Measurements from ENCODE around the gene TMEM59.
"Not testable (repeated sequence)": the region's sequence is repeated elsewhere in the genome, so short reads cannot be mapped to it uniquely, and the experiment has no call there.

TMEM59 gene, protein sequence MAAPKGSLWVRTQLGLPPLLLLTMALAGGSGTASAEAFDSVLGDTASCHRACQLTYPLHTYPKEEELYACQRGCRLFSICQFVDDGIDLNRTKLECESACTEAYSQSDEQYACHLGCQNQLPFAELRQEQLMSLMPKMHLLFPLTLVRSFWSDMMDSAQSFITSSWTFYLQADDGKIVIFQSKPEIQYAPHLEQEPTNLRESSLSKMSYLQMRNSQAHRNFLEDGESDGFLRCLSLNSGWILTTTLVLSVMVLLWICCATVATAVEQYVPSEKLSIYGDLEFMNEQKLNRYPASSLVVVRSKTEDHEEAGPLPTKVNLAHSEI

DNA sequence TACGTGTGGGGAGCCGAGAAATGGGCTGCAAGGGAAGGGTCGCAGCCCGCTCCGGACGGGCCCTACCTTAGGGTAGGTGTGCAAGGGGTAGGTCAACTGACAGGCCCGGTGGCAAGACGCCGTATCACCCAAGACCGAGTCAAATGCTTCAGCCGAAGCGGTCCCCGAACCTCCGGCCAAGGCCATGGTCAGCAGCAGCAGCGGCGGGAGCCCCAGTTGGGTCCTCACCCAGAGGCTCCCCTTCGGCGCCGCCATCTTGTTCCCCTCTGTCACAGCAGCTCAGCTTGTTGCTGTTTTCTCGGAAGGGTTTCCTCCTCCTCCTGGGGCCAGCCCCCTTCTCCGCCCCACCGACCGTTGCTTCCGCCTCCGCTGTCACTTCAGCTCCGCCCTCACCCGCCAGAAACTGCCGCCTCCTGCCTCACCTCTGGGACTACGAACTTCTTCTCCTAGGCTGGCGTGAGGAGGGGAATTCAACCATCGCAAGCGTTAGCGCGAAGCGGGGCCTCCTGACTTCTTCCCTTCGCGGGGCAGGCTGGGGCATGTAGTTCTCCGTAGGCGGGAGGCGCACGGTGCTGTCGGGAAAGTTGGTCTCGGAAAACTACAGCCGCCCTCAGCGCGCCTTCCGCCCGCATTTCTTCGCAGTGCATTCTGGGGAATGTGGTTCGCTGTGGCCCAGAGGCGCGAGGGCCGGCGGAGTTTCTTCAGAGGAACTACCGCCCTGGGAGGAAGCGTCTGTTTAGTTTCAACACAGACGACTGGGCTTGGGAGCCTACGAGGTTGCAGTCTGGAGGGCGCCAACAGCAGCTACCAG lies at the start of gene TMEM59, which contains the start of gene TCEANC2:
Gene TMEM59, minus strand, starts transcription at position 271 of the 811 bp plus-strand sequence. Its CDS starts 16 bp downstream, at position 255.
Gene TCEANC2, plus strand, starts transcription at position 675 of the 811 bp plus-strand sequence. CDS start 815 bp downstream, outside the sequence.
- DNase-seq (ENCODE audit: low read depth in 2 of 2): peak; percentile 89 to 91

DNA sequence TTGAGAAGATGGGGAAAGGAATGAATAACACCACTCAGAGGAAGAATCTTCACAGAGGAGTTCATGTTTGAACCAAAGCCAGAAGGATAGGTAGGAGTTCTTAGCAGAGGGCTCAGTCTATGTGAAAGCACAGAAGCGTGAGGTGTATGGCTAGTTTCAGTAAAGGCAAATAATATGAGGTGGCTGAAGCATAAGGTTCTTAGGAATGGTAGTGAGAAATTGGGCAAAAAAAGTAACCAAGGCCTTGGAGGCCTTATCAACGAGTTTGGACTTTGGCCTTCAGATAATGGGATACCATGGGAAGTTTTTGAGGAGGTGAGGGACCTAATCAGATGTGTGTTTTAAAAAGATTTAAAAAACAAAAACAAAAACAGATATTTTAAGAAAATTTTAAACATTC lies 47.5 kb upstream of the TMEM59 start:
- DNase-seq (ENCODE audit: low read depth in 2 of 2): no peak

DNA sequence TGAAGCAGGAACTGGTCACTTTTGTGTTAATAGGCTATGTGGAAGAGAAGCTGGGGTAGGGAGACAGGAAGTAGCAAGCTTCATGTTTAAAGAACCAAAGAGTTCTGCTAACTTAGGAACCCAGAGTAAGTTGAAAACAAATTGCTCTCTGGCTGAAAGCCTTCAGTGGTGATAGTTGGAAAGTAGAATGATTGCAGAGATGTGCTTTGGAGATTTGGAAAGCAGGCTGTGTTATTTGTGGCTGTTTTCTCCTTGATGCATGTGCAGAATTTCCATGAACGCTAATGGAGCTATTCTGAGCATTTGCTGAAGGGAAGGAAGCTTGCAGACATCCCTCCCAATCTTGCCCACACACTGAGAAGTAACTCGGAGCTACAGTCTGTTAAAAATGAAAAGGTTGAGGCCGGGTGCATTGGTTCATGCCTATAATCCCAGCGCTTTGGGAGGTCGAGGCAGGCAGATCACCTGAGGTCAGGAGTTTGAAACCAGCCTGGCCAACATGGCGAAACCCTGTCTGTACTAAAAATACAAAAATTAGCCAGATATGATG lies 46.1 kb upstream of the TMEM59 start:
- DNase-seq (ENCODE audit: low read depth in 2 of 2): no peak

DNA sequence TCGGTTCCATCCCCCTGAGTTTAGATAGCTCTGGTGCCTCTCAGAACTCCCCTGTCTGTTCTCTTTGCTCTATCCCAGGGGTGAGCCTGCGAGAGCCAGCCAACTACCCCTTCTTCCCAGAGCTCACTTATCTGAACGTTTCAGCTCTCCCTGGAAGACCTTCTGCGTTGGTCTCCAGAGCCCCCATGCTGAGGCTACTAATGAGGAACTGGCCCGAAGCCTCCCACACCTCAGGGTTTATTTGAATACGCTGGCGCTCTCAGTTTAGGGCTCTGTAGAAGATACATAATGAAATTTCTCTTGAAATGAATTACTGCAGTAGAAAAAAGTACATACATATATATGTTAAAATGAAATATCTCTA lies 43.9 kb upstream of the TMEM59 start:
- no peak for DNase-seq (ENCODE audit: low read depth in 2 of 2)

DNA sequence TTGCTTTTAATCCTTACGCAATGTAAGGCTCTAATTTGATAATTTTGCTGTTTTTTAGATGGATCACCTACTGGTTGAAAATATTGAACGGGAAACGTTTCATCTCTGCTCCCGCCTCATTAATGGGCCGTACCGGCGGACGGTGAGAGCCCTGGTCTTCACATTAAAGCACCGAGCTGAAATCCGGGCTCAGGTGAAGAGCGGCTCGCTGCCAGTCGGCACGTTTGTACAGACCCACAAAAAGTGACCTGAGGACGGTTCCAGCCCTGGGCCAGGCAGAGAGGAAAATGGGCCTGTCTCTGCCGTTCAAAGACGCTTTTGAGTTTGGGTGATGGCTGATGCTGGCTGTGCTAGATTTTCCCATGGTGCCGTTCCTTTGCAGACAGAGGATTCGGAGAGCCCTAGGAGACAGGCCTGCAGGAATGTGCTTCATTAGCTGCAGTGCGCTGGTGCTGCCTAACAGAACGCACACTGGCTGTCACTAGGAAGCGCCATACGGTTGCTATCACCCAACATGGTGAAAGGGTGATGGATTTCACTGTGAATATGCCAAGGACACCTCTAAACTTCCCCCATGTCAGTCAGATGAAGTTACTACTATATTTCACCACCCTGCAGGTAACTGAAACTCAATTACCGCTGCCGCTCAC lies 43.3 kb upstream of the TMEM59 start:
- no peak for DNase-seq (ENCODE audit: low read depth in 2 of 2)

DNA sequence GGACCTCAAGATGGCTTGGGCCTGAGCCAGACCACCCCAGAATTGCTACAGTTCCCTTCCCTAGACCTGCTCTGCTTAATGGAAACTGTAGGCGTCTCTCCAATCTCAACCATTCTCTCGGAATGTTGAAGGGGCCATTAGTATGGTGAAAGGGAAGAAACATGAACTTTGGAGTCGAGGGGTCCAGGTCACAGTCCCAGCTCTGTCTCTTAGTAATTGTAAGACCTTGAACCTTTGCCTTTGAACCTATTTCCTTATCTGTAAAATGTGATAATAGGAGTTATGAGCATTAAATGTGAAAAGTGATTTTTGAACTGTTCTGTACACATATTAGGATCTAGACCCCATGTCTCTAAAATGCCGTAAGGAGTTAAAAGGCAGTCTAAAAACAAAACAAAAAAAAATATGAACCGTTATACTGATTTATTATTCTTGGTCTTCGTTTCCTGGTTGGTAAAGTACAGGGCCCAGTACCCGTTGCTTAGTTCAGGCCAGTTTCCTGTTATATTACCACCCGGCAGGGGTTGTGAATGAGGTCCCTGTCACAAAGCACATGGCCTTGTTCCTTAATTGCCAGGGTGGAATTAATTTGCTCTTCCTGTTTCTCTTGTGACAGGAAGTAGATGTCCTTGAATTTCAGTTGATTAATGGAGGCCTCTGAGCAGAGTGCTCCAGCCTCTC lies 42.7 kb upstream of the TMEM59 start:
- no peak for DNase-seq (ENCODE audit: low read depth in 2 of 2)

DNA sequence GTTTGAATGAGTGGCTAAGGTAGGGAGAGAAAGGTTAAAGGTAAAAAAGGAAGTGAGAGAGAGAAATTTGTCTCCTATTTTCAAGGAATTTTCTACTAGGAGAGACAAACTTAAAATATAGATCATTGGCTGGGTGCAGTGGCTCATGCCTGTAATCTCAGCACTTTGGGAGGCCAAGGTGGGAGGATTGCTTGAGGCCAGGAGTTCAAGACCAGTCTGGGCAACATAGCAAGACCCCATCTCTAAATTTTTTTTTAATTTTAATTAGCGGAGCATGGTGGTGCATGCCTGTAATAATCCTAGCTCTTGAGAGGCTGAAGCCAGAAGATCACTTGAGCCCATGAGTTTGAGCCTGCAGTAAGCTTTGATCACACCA lies 41.7 kb upstream of the TMEM59 start:
- not testable (repeated sequence) for DNase-seq (ENCODE audit: low read depth in 2 of 2)

DNA sequence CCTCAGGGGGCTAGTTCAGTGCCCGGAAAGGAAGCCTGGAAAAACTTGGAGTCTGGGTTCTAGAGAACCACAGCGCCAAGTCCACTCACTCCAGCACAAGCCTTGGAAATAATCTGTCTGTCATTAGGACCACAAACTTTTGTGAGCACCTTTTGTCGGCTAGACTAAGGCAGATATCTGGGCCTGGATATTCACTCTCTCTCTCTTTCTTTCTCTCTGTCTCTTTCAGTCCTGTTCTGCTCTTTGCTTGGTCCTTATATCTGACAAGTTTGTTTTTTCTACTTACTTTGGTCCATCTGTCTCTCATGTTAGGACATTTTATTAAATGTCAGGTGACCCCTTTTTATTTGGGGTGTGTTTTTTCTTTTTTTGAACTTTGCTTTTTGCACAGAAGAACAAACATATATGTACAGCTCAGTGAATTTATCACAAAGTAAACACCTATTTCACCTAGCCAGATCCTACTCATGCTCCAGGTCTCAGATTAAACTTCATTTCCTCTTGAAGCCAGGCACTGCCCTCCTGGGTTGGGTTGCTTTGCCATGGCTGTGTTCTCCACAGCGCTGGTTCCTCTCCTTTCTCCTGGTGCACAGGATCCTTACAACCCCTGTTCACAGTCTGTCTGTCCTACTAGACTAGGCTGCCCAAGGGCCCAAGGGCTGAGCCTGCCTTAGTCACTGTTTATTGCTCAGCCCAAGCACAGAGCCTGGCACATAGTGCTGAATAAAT lies 41.2 kb upstream of the TMEM59 start:
- DNase-seq (ENCODE audit: low read depth in 2 of 2): no peak

DNA sequence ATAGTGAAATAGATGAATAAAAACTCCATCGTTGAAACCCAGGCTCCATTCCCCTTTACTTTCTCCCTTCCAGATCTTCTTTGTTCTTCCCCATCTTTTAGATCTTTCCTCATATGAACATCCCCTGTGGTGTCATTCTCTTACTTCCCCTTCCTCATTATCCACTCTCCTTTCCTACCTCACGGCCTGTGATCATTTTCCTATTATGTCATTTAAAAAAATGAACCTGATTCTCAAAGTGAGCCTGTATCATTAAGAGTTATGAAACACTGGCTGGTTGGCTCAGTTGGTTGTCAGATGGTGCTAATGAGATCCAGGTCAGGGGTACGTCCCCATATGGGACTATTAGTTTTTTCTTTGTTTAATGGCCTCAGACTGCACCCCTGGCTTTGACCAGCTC lies 38.7 kb upstream of the TMEM59 start:
- no peak for DNase-seq (ENCODE audit: low read depth in 2 of 2)

DNA sequence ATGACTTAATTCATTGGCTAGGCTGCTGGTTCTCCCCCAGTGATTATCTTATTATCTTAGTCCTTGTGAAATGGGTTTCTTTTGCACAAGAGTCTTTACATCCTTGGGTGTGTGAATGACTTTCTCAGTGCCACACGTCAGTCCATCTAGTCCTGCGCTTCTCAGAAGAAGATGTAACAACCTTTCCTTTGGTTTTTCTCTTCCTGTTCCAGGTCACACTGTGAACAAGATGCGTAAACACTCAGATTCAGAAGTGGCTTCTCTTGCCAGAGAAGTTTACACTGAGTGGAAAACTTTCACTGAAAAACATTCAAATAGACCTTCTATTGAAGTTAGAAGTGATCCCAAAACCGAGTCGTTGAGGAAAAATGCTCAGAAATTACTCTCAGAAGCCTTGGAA lies 35.4 kb upstream of the TMEM59 start:
- DNase-seq (ENCODE audit: low read depth in 2 of 2): no peak

DNA sequence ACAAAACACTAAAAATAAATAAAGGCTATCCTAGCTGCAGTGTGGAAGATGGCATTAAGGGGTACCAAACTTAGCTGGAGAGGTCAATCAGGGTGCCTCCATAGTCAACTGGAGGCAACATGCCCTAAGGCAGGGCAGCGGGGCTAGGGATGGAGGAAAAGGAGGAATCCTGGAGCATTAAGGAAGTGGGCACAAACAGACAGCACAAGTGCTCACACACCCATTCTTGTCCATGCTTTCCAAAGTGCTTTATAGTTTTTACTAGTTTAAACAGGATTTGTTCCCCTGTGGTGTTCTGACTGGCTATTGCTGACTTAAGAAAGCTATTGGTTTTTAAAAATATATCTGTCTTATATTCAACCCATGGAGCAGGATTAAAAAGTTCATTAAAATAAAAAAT lies 33.8 kb upstream of the TMEM59 start:
- DNase-seq (ENCODE audit: low read depth in 2 of 2): no peak

DNA sequence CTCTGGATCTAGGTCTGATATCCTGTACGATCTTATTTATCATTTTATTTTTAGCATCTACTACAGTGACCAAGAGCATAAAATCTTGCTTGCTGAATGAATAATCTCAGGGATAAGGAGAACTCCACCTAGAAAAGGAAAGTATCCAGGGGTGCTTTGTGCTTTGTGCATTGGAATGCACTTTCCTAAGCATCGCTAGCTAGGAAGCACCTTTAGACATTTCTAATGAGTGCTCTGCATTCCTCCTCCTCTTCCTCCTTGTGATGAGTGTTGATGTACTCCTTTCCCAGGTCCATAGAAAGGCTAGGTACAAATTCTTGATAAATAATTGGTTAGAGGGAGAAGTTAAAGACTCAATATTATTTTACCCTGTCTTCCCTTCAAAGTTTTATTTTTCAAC lies 31.8 kb upstream of the TMEM59 start:
- no peak for DNase-seq (ENCODE audit: low read depth in 2 of 2)

DNA sequence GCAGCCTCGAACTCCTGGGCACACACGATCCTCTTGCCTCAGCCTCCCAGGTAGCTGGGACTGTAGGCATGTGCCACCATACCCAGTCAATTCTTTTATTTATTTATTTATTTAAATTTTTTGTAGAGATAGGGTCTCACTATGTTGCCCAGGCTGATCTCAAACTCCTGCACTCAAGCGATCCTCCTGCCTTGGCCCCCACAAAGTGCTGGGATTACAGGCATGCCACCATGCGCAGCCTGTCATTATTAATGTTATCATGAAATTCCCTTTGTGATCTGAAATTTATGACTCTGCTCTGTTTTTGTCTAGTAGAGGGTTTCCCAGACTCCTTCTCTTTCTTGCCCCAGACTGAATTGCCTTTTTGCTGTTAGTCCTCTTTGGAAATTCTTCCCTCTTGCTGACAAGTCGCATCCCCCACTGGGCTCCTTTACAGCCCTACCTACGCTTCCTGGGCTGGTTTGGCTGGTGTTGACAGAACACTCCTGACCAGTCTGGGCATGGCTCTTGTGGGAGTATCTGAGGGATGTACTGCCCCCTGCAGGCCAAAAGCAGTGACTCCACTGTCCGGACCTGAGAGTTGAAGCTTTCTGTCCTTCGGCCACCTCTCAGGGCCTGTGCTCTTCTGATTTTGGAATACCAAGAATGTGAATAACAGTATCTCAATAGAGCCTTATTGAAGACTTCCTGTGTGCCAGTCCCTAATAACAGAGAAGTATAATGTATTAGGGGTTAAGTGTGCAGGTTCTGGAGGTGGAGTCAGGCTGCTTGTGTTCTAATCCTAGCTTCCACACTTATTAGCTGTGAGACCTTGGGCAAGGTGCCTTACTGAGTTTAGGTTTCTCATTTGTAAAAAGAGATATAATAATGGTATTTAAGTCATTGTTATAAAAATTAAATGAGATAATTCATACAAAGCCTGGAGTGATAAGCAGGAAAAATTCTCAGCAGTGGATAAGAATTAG lies 28.6 kb upstream of the TMEM59 start:
- DNase-seq (ENCODE audit: low read depth in 2 of 2): peak; percentile 23 to 42

DNA sequence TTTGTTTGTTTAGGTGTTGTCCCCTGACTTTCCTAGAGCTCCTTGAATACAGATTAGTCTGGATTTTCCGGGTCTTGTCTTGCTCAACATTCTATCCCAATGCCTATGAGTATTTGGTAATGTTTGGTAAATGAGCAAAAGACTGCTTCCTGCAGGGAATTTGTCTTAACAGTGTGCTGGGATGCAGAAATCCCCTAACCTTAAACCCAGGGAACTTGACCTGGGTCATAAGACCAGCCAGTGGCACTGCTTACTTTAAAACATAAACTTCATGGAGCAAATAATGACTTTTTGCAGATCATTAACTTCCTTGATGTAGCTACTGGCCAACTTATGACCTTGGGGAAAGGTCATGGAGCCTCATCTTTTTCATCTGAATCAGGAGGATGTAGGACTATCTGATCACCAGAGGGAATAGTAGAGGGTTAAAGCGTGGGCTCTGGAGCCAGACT lies 27.6 kb upstream of the TMEM59 start:
- DNase-seq (ENCODE audit: low read depth in 2 of 2): no peak

DNA sequence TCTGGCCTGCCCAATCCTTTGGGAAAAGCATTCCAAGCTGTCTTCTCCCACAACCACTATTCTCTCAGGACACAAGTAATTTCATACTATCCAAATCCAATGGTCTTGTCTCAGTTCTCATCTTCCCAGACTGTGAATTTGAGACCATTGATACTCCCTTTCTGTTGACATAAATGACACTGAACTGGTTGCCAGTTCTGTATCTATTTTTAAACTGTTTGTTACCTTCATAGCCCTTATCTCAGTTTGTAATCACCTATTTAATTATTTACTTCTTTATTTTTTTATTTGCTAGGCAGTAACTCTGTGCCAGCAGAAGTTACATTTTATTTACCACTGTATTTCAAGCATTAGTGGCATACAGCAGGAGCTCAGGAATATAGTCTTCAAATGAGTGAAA lies 24.4 kb upstream of the TMEM59 start:
- DNase-seq (ENCODE audit: low read depth in 2 of 2): no peak

DNA sequence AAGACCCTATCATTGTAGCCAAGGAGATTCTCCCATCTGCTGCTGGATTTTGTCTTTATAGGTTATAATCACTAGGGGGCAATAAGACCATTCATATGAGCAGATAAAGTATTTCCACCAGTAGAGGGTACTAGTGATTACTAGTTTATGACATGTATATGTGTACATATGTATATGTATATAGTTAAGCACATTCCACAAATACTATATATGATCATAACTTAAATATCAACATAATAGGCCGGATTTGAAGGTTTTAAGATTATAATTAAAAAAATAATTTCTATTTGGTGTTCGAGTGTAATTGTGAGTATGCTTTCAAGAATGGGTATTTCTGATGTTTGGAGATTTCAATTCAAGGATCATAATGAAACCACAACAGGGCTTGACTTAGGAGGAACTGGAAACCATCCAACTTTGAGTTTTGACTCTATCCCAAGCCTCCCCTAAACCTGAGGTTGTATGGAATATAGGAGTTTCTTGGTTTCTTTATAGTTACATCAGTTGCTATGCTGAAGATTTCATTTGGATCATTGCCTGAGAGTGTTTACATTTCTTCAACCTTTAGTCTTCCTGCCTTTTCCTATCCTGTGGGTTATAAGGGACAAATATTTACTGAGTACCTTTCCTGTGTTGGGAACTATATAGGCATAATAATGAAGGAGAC lies 17.3 kb upstream of the TMEM59 start:
- DNase-seq (ENCODE audit: low read depth in 2 of 2): no peak

DNA sequence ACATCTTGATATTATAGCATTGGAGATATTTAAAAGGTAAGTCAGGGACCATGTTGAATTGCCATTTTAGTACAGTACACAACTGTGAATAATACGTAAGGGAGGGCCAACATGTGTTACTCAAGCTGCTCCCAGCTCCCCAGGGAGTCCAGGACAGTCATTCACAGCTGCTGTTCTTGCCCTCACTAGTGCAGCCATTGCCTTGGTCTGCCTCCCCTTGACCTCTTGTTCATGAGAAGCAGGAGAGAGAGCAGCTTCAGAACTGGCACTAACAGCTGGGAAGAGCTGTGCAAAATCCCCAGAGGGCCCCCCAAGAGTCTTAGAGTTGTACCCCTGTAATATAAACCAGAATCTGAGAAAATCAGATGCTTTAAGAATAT lies 16.8 kb upstream of the TMEM59 start:
- no peak for DNase-seq (ENCODE audit: low read depth in 2 of 2)

DNA sequence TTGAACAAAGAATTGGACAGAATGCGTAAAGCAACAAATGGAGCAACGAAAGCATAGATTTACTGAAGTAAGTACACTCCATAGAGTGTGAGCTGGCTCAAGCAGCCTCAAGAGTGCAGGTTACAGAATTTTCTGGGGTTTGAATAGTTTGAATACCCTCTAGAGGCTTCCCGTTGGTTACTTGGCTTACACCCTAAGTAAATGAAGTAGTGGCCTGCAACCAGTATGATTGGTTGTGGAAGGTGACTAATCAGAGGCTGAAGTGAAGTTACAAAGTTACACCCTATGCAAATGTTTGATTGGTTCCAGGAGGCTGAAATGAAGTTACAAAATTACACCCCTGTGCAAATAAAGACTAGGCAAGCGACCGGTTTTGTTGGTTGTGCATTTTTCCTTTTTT lies 11.3 kb upstream of the TMEM59 start:
- no peak for DNase-seq (ENCODE audit: low read depth in 2 of 2)

DNA sequence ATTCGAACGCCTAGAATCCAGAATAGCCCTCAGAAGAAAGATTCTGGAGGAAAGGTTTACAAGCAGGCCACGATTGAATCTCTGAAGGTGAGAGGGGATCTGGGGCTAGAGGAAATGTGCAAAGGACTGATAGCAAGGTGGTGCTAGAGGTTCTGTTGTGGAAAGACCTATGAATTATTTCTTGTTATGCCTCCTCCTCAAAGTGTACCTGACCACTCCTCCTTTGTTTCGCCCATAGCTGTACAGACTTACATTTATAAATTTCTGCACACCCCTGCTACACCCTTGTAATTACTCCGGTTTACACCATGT lies 1.4 kb upstream of the TMEM59 start:
- DNase-seq (ENCODE audit: low read depth in 2 of 2): no peak
